Stimulated activated CD4-positive, alpha-beta T cell treated with anti-CD3 and anti-CD28 coated beads, Interleukin-2, amount 100 ng/mL, for 48 hours (primary cell): ENCODE results near the gene RNF141.

Experiments
- DNase-seq, 2 donors: peaks; one replicate each; pipeline ENCODE4 v3.0.0-alpha.2; 2020

RNF141 gene

DNA sequence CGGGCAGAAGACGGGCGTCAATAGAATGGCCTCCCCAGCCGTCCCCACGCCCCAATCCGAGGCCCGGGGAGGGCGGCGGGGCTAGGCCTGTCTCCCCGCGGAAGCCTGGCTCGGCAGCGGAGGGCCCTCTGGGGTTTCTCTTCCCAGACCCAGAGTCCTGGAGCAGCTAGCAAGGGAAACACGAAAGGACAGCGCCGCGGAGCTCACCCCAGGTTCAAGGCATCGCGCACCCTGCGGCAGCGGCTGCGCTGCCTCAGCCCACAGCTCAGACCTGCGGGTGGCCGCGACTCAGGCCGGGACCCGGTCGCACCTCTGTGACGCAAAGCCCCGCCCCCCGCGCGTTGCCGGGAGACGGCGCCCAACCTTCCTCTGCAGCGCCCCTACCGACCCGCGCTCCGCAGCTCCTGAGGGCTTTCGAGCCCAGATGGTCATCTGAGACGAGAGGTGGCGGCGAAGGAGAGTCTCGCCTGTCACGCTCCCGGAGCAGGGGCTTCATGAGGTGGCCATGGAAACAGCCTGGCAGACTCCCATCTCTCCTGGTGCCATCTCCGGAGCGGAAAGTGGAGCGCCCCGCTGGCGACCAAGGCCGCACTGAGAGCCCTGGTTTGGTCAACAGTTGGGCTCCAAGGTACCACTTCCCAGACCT is at the start of gene RNF141:
Gene RNF141, minus strand, starts transcription at position 273 of the 646 bp plus-strand sequence. CDS start 7,029 bp downstream, outside the sequence.
- DNase-seq, result peak; percentile 98

DNA sequence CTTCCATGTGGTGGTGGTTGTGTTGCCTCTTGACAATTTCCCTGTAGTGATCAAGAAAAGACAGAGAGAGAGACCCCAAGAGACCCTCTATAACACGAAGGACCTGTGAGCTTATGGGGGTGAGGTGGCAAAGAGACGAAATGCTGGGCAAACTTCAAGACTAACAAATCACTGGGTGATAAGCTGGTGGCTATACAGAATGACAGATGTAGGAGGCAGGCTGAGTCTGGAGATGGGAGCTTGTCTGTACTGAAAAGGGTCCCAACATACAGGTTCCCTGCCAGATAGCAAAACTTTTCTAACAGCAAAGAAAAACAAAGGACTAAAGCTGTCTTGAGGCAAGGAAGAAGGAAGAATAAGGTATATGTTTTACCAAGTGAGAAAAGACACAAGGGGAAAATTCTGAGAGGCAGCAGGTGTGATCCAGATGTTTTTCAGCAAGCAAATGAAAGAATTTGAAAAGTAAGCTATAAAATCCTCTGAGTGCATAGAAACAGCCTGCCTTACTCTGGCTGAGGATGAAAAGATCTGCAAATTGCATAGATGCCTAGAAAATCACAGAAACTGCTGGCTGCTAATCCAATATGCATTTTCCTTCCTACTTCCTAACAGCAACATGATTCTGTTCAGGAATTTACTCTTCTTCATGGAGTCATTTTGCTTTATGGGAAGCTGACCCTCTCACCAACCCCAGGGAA is 49.4 kb upstream of the RNF141 start:
- DNase-seq, result no peak

DNA sequence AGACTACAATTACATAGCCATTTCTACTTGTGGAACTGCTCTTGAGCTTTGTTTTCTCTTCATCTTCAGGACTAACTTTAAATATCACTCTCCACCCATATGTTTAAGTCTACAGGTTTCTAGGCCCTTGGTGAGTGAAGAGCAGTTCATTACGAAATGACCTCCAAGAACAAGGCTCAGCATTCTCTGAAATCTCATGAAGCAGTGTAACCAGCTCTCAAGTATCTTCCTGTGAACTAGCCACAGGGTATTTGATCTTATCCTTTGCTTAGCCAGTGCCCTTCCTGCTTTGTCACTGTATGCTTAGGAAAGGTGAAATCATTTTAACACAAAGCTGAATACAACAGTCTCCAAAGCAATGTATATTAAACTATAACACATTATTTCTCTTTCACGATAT is 47.9 kb upstream of the RNF141 start:
- DNase-seq, result no peak

- no peak for DNase-seq
These were observed 47.0 kb upstream of the RNF141 start for GRCh38 chr11:10587995-10588394.

DNA sequence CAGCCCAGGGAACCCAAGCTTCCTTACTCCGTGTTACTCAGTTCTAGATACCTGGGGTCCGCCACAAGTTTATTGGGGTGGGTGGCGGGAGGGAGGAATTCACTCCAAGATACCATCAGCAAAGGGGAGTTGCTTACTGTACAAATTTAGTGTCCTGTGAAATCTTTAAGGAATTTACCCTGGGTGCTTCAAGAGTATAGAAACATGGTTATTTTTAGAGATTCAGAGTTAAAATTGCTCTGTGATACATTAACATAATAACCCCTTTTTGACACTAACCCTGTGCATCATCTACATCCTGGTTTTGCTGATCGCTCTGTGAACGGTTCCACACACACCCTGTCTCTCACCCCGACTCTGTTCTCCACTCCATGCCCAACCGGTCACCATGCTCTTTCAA is 46.4 kb upstream of the RNF141 start:
- no peak for DNase-seq

DNA sequence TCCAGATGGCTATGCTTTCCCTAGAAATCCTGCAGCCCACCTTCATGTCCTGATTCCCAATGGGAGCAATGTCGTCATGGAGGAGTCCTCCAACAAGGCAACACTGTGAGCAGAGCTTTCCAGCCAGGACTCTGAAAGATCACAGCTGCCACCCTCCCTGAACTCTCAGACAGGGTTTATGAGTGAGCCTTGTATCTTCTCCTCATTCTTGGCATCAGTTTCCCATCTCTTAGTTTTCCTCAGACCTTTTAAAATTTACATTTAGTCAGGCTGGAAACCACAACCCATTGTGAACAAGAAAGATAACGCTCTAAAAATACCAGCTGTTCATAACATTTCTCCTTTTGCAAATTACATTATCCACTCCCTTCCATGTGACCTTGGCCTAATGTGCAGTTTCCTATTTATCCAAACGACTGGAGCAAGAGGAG is 43.1 kb upstream of the RNF141 start:
- no peak for DNase-seq

- no peak for DNase-seq
These were observed 40.6 kb upstream of the RNF141 start for GRCh38 chr11:10581481-10582019.

GRCh38 chr11:10580623-10581022 is 39.6 kb upstream of the RNF141 start:
- no peak for DNase-seq

GRCh38 chr11:10579700-10580099 is 38.7 kb upstream of the RNF141 start:
- no peak for DNase-seq

GRCh38 chr11:10576035-10576398 is 35.0 kb upstream of the RNF141 start:
- DNase-seq, result no peak

- DNase-seq, result no peak
These were observed 34.5 kb upstream of the RNF141 start for GRCh38 chr11:10575346-10576034.

DNA sequence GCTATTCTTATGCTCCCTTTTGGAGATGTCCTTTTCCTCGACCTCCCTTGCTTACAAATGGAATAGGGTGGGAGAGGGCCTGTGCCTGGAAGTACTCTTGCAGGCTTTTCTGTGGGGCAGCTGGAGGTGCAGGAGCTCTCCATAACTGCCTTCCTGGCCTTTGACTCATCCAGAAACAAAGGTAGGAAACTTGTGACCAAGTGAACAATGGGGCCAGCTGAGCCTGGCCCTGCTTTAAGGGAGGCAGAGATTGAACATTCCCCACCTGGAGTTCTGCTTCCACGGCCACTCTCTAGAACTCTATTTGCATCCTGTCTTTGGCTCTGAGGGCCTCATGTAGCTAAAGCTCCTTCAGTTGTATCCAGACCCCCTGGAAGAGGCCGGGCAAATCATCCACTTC is 32.6 kb upstream of the RNF141 start:
- DNase-seq, result no peak

- no peak for DNase-seq
These were observed 32.0 kb upstream of the RNF141 start for GRCh38 chr11:10573028-10573427.

GRCh38 chr11:10572533-10572932 is 31.5 kb upstream of the RNF141 start:
- DNase-seq, result no peak

- DNase-seq, result no peak
These were observed 27.5 kb upstream of the RNF141 start, which contains the start of gene LYVE1 for GRCh38 chr11:10568486-10568941. Gene LYVE1 (minus strand): TSS chr11:10568665. CDS start chr11:10568532, 133 bp downstream.

- no peak for DNase-seq
These were observed 26.5 kb upstream of the RNF141 start for GRCh38 chr11:10567446-10567845.

DNA sequence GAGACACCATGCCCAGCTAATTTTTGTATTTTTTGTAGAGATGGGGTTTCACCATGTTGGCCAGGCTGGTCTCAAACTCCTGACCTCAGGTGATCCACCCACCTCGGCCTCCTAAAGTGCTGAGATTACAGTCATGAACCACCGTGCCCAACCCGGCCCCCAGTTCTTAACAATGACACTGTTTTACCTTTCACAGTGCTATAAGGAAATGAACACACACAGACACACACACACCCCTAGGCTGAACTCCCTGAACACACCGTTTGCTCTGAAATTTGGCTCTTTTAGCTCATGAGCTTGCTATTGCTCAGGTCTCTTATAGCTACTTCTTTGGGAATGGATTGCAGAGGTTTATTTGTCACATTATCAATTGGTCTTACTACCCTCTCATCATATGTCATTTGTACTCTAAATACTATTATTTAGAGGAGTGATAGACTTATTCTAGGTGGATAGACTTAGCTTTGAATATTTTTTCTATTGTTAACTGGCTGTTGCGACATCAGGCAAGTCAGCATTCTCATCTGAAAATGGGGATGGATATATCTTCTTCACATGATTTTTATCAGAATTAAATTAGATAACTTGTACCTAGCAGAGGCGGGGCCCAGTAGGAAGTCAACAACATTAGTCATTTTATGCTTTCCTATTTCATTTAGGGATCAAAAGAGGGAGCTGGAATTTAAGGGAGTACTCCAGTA is 25.4 kb upstream of the RNF141 start:
- DNase-seq, result no peak

GRCh38 chr11:10565493-10565892 is 24.5 kb upstream of the RNF141 start:
- no peak for DNase-seq

DNA sequence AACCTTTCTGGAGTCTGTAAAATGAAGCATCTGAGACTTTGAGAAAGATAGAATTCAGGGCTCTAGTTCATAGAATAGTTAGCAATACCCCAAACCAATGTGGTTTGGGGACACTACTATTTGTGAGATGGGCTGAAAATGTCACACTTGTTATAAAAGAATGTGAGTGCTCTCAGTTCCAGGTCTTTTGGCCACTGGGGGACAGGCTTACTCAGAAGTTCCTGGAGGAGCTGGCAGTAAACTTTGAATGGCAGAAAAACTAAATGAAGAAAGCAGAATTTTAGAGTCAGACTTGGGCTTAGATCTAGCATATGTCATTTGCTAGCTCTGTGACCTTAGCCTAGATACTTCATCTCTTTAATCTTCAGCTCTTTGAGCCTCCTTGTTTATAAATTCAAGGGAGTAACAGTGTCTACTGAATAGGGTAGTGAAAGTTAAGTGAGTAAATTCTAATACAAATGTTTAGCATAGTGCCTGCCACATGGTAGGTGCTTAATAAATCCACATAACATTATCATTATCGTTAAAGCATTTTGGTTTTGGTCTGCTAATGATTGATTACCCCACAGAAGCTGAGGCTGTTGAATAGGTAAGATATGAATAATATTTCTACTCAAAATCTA is 23.8 kb upstream of the RNF141 start:
- DNase-seq, result no peak

GRCh38 chr11:10564030-10564429 is 23.0 kb upstream of the RNF141 start:
- no peak for DNase-seq

DNA sequence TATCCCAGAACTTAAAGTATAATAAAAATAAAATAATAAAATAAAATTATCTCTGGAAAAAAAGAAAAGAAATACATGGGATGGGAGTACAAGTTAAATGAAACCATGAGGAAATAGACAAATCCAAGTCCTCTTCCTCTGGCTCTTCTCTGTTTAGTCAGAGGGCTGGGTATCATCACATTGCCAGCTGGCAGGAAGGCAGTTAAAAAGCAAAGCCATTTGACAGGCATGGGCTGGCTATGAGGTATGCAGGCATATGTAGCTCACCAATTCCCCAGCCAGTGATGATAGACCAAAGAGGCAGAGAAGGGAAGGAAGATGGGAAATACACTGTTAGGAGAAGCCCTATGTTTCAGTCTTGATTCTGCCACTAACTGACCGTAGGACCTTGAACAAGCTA is 21.0 kb upstream of the RNF141 start:
- no peak for DNase-seq

- no peak for DNase-seq
These were observed 20.2 kb upstream of the RNF141 start for GRCh38 chr11:10561043-10561818.
